ENCODE measurements around the gene UBL7. TPM values are rescaled to one million over a fixed set of nuclear protein-coding genes. Genes with fewer than 3 reads are reported as not detected.

The UBL7 gene
- total and polyA plus RNA-seq, 10 of the 15 experiments (the other 5 are each of a cell fraction or from before 2014, with no cell fraction given): 25.9 to 145 (median 90.1) TPM

DNA sequence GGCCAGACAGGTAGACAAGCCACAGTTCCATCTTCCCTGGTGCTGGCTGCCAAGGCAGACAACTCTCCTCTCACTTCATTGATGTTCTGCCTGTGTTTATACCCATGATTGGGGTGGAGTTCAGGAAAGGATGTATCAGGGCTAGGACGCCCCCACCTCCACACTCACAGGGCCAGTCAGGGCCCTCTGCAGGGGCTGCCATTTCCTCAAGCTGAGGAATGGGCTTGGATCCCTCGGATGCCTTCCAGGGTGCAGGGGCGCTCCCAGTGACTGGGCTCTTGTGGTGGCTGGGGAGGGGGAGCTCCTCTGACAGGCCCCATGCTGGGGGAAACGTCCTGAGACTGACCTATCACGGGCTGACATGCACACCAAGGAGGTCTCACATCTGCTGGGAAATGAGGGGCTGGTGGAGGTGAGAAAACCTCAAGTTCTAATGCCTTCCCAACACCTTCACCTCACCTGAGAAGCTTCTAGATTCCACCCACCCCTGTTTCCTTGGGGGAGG is 58.6 kb downstream of the UBL7 start:
- WGBS (ENCODE audit: insufficient coverage, insufficient replicate concordance, low lambda C conversion rate, missing lambda C conversion rate): 0% methylated on average over 5 of the region's 5 CpGs
- Histone ChIP-seq H3K9ac (ENCODE audit: control insufficient read depth, insufficient read depth, low read length) (peak overlapping the region; percentile 85), H3K36me3 (ENCODE audit: control insufficient read depth in 2 of 2, insufficient read depth in 2 of 2, low read length in 1 of 2) (no peaks in the 10 kb centered on the region), H4K20me1 (ENCODE audit: control insufficient read depth, insufficient read depth) (no peaks in the 10 kb centered on the region), H2AFZ (ENCODE audit: control insufficient read depth, low read depth, low read length) (no peak overlapping the region), H3K9me3 (replicated peaks; ENCODE audit: control insufficient read depth, insufficient read depth, low read length) (no peaks in the 10 kb centered on the region), H3K4me2 (ENCODE audit: control insufficient read depth, insufficient read depth) (peak overlapping the region; percentile 100), H3K27me3 (replicated peaks in 1 of 2; ENCODE audit: control insufficient read depth in 2 of 2, insufficient read depth in 2 of 2, low read length in 1 of 2) (no peaks in the 10 kb centered on the region), H3K79me2 (ENCODE audit: control insufficient read depth, insufficient read depth, low read length) (peaks cover 44% of the 10 kb centered on the region), H3K27ac (ENCODE audit: control insufficient read depth, insufficient read depth) (peak overlapping the region; percentile 100), H3K4me3 (peak overlapping the region; percentile 59; the same call in 1 of the 2 replicates), H3K4me1 (ENCODE audit: control insufficient read depth, insufficient read depth, low read length) (peaks cover 80% of the 10 kb centered on the region)
- DNase-seq (ENCODE audit: low read depth, low spot score) (no peak), FAIRE-seq (no peak), ATAC-seq (no peak)
- BruUV-seq (replicated peaks): no TSS peak
- SMC1A ChIA-PET (ENCODE audit: uncharacterized antibody, unreplicated experiment): interaction anchor here (0.8 to 12.5 kb wide), 11 partner anchors 7 to 385 kb away, joined by 3 to 336 read pairs (median 7); partner anchors contain the start of gene SEMA7A
- CTCF ChIA-PET: interaction anchor here (0.6 to 15.7 kb wide), 16 partner anchors 9 to 386 kb away, joined by 3 to 226 read pairs (median 4); partner anchors contain the start of genes SEMA7A and UBL7
- RAD21 ChIA-PET (ENCODE audit: unreplicated experiment): interaction anchor here (0.8 to 20.3 kb wide), 12 partner anchors 8 to 388 kb away, joined by 3 to 496 read pairs (median 8); partner anchors contain the start of genes ARID3B and SEMA7A
- POLR2A ChIA-PET: interaction anchor here (0.8 to 15.4 kb wide), 9 partner anchors 8 to 388 kb away, joined by 3 to 325 read pairs (median 8); partner anchors contain the start of genes SEMA7A and UBL7
- intact Hi-C loops (cut with micrococcal nuclease; ENCODE audit: unreplicated experiment): no loop called here
- in situ Hi-C loops (cut with MboI): no loop called here
- TF ChIP-seq SREBF2 (IDR thresholded peaks at IDR 0.05; ENCODE audit: low read length) (no peak), MXI1 (IDR thresholded peaks at IDR 0.05; ENCODE audit: low read depth, low read length) (no peak), TAF1 (IDR thresholded peaks at IDR 0.05; ENCODE audit: borderline replicate concordance, low read depth, low read length) (0 out of 2 replicates have a peak, but pooled peaks have one; percentile 18), ZNF274 (IDR thresholded peaks at IDR 0.05; ENCODE audit: insufficient read depth, insufficient read length) (no peak), TBL1XR1 (IDR thresholded peaks at IDR 0.05; ENCODE audit: low read depth, low read length) (no peak), BCL11A (IDR thresholded peaks at IDR 0.05; ENCODE audit: low read depth, low read length) (no peak), EED (IDR thresholded peaks at IDR 0.05; ENCODE audit: low read depth) (no peak), SP1 (IDR thresholded peaks at IDR 0.05; ENCODE audit: low read depth, low read length) (no peak)
- TF ChIP-seq, protein P1, sequence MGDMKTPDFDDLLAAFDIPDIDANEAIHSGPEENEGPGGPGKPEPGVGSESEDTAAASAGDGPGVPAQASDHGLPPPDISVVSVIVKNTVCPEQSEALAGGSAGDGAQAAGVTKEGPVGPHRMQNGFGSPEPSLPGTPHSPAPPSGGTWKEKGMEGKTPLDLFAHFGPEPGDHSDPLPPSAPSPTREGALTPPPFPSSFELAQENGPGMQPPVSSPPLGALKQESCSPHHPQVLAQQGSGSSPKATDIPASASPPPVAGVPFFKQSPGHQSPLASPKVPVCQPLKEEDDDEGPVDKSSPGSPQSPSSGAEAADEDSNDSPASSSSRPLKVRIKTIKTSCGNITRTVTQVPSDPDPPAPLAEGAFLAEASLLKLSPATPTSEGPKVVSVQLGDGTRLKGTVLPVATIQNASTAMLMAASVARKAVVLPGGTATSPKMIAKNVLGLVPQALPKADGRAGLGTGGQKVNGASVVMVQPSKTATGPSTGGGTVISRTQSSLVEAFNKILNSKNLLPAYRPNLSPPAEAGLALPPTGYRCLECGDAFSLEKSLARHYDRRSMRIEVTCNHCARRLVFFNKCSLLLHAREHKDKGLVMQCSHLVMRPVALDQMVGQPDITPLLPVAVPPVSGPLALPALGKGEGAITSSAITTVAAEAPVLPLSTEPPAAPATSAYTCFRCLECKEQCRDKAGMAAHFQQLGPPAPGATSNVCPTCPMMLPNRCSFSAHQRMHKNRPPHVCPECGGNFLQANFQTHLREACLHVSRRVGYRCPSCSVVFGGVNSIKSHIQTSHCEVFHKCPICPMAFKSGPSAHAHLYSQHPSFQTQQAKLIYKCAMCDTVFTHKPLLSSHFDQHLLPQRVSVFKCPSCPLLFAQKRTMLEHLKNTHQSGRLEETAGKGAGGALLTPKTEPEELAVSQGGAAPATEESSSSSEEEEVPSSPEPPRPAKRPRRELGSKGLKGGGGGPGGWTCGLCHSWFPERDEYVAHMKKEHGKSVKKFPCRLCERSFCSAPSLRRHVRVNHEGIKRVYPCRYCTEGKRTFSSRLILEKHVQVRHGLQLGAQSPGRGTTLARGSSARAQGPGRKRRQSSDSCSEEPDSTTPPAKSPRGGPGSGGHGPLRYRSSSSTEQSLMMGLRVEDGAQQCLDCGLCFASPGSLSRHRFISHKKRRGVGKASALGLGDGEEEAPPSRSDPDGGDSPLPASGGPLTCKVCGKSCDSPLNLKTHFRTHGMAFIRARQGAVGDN (IDR thresholded peaks at IDR 0.05): no peak
- TF ChIP-seq, protein P2, sequence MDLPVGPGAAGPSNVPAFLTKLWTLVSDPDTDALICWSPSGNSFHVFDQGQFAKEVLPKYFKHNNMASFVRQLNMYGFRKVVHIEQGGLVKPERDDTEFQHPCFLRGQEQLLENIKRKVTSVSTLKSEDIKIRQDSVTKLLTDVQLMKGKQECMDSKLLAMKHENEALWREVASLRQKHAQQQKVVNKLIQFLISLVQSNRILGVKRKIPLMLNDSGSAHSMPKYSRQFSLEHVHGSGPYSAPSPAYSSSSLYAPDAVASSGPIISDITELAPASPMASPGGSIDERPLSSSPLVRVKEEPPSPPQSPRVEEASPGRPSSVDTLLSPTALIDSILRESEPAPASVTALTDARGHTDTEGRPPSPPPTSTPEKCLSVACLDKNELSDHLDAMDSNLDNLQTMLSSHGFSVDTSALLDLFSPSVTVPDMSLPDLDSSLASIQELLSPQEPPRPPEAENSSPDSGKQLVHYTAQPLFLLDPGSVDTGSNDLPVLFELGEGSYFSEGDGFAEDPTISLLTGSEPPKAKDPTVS (IDR thresholded peaks at IDR 0.05; ENCODE audit: low read depth, low read length): peak; percentile 66; the same call in 1 of the 2 replicates
- TF ChIP-seq, protein P3, sequence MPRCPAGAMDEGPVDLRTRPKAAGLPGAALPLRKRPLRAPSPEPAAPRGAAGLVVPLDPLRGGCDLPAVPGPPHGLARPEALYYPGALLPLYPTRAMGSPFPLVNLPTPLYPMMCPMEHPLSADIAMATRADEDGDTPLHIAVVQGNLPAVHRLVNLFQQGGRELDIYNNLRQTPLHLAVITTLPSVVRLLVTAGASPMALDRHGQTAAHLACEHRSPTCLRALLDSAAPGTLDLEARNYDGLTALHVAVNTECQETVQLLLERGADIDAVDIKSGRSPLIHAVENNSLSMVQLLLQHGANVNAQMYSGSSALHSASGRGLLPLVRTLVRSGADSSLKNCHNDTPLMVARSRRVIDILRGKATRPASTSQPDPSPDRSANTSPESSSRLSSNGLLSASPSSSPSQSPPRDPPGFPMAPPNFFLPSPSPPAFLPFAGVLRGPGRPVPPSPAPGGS (IDR thresholded peaks at IDR 0.05; ENCODE audit: borderline replicate concordance, insufficient read depth, low read depth, low read length, poor library complexity, severe bottlenecking): no peak
- TF ChIP-seq, protein P4, sequence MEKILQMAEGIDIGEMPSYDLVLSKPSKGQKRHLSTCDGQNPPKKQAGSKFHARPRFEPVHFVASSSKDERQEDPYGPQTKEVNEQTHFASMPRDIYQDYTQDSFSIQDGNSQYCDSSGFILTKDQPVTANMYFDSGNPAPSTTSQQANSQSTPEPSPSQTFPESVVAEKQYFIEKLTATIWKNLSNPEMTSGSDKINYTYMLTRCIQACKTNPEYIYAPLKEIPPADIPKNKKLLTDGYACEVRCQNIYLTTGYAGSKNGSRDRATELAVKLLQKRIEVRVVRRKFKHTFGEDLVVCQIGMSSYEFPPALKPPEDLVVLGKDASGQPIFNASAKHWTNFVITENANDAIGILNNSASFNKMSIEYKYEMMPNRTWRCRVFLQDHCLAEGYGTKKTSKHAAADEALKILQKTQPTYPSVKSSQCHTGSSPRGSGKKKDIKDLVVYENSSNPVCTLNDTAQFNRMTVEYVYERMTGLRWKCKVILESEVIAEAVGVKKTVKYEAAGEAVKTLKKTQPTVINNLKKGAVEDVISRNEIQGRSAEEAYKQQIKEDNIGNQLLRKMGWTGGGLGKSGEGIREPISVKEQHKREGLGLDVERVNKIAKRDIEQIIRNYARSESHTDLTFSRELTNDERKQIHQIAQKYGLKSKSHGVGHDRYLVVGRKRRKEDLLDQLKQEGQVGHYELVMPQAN (conservative IDR thresholded peaks at IDR 0.05): no peak
- TF ChIP-seq, protein P5, sequence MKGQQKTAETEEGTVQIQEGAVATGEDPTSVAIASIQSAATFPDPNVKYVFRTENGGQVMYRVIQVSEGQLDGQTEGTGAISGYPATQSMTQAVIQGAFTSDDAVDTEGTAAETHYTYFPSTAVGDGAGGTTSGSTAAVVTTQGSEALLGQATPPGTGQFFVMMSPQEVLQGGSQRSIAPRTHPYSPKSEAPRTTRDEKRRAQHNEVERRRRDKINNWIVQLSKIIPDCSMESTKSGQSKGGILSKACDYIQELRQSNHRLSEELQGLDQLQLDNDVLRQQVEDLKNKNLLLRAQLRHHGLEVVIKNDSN (IDR thresholded peaks at IDR 0.05; ENCODE audit: borderline replicate concordance, extremely low read length, insufficient read depth, low read depth, low read length): no peak

Measured in GM12878 (cell line).